Spleen (tissue), 11 donors: ENCODE measurements around the gene MYO1D. TPM values are rescaled to one million over a fixed set of nuclear protein-coding genes. Genes with fewer than 3 reads are reported as not detected.
"Not testable (repeated sequence)": the region's sequence is repeated elsewhere in the genome, so short reads cannot be mapped to it uniquely, and the experiment has no call there.

ENCODE experiments used
- DNase-seq: peaks from one replicate; pipeline ENCODE4 v3.0.0-alpha.2; 2020
- H3K27ac ChIP-seq, 8 donors: fragments of 200-600 bp; sonication (generic) in 7 of 8; 1 replicate in 4 of 8; 2 replicates in 4 of 8; pipeline versions ENCODE4 v1.5.0 to v1.8.0; 2016 to 2021; ENCODE audit warnings: inconsistent platforms in 4 of 8, mild to moderate bottlenecking in 4 of 8, moderate library complexity in 1 of 8
- H3K27me3 ChIP-seq, 7 donors: fragments of 200-600 bp; sonication (generic) in 6 of 7; replicated peaks in 1 of 7; 1 replicate in 4 of 7; 2 replicates in 3 of 7; pipeline versions ENCODE4 v1.5.0 to v1.8.0; 2016 to 2021; ENCODE audit warnings: inconsistent platforms in 3 of 7, mild to moderate bottlenecking in 1 of 7
- H3K36me3 ChIP-seq, 6 donors: fragments of 200-600 bp; sonication (generic) in 5 of 6; 1 replicate in 4 of 6; 2 replicates in 2 of 6; pipeline versions ENCODE4 v1.5.0 to v1.8.0; 2016 to 2021; ENCODE audit warnings: inconsistent platforms in 2 of 6
- H3K4me1 ChIP-seq, 6 donors: fragments of 200-600 bp; sonication (generic) in 5 of 6; 1 replicate in 3 of 6; 2 replicates in 3 of 6; pipeline versions ENCODE4 v1.5.0 to v1.8.0; 2016 to 2021; ENCODE audit warnings: inconsistent platforms in 3 of 6
- H3K4me3 ChIP-seq, 8 donors: fragments of 200-600 bp; sonication (generic) in 7 of 8; 1 replicate in 4 of 8; 2 replicates in 4 of 8; pipeline versions ENCODE4 v1.5.0 to v1.8.0; 2016 to 2021; ENCODE audit warnings: inconsistent platforms in 4 of 8, mild to moderate bottlenecking in 4 of 8, moderate library complexity in 2 of 8
- H3K9me3 ChIP-seq, 8 donors: fragments of 200-600 bp; sonication (generic) in 7 of 8; 1 replicate in 4 of 8; 2 replicates in 4 of 8; pipeline versions ENCODE4 v1.5.0 to v1.8.0; 2016 to 2021; ENCODE audit warnings: inconsistent platforms in 4 of 8
- CTCF ChIP-seq, 11 experiments: fragments of 200-600 bp in 7 of 11; fragments of 450-650 bp in 4 of 11; sonication (generic) in 4 of 11; IDR thresholded peaks in 8 of 11; conservative IDR thresholded peaks in 3 of 11; 1 replicate in 7 of 11; 2 replicates in 4 of 11; pipeline versions ENCODE4 v1.4.0 to v1.8.0; 2016 to 2021; ENCODE audit warnings: antibody characterized with exemption in 11 of 11, inconsistent platforms in 4 of 11, mild to moderate bottlenecking in 1 of 11
- POLR2A ChIP-seq, 3 donors: fragments of 450-650 bp; IDR thresholded peaks; one replicate each; pipeline ENCODE4 v1.5.1; 2017; ENCODE audit warnings: antibody characterized with exemption in 3 of 3, mild to moderate bottlenecking in 1 of 3
- POLR2AphosphoS5 ChIP-seq, 3 donors: sonication (generic); formaldehyde crosslinking; IDR thresholded peaks; one replicate each; pipeline ENCODE4 v1.5.1; 2017; ENCODE audit warnings: antibody characterized with exemption in 3 of 3
- WGBS, 5 donors: extraction: QIAGEN DNeasy Blood & Tissue Kit in 3 of 5; methylation state at CpG; one replicate each; pipeline versions ENCODE4 v1.1.5 to v1.1.7; 2013 to 2018; 5-methylcytosine and 5-hydroxymethylcytosine counted together
- intact Hi-C: fragments of 100-400 bp; cut with DNase I; formaldehyde crosslinking; loops from one replicate; pipeline ENCODE4 v1.15.0; 2023; ENCODE audit warnings: low total_unique reads
- polyA plus RNA-seq, 3 donors: library from polyadenylated mRNA; stranded (reverse); fragments of 200-250 nt; gene quantifications; one replicate each; pipeline ENCODE4 v1.2.1, GENCODE V29; 2013
- total RNA-seq, 7 donors: library from RNA; depleted of rRNA in 3 of 7; stranded (reverse); fragments of >200 nt in 3 of 7; fragmentation: NEBNext Ultra II Directional in 4 of 7; extraction: Animal tissue kit (Norgen Biotek cat#: 25700) in 4 of 7; gene quantifications; one replicate each; pipeline versions ENCODE4 v1.1.0 to v1.2.1, GENCODE V29; 2016 to 2021
- donor health status: healthy with polysubstance abuse.
- donor health status: DM: no; HTN: no; CAD: no; lungs with moderate emphysema.
- donor health status: DM: no; HTN: no; CAD: no.
- donor health status: Bipolar disorder and iron deficiency.
- donor health status: healthy.
- donor health status: DM: no; HTN: no; CAD: no.
- donor health status: DM: yes; HTN: yes; CAD: no.

Gene MYO1D
- total and polyA plus RNA-seq, 10 donors: 2.3 to 36.4 (median 23.4) TPM

- Histone ChIP-seq H3K9me3 (no peaks in the 10 kb centered on the region), H3K36me3 (no peaks in the 10 kb centered on the region), H3K4me3 (no peak overlapping the region), H3K4me1 (no peaks in the 10 kb centered on the region), H3K27me3 (no peaks in the 10 kb centered on the region), H3K27ac (no peak overlapping the region)
- no peak for DNase-seq
- TF ChIP-seq POLR2A (IDR thresholded peaks at IDR 0.05) (no peak), CTCF (IDR thresholded peaks at IDR 0.05 in 8 of 11, conservative IDR thresholded peaks at IDR 0.05 in 3 of 11) (no peak), POLR2AphosphoS5 (IDR thresholded peaks at IDR 0.05) (no peak)
- intact Hi-C loops: no loop called here
- 60 to 75% (median 66%) methylated on average over 2 of the region's 2 CpGs for WGBS, 5 donors
Measured at GRCh38 chr17:32896647-32897258, 19.8 kb upstream of the MYO1D start.

- intact Hi-C loops: no loop called here
- H3K4me3 ChIP-seq: no peak overlapping the region
- no peaks in the 10 kb centered on the region for H3K9me3 ChIP-seq
- WGBS, 5 donors: 61 to 76% (median 68%) methylated on average over 4 of the region's 4 CpGs
- no peaks in the 10 kb centered on the region for H3K27me3 ChIP-seq
- no peaks in the 10 kb centered on the region for H3K4me1 ChIP-seq
- no peak overlapping the region for H3K27ac ChIP-seq
- H3K36me3 ChIP-seq: no peaks in the 10 kb centered on the region
- no peak for DNase-seq
- TF ChIP-seq POLR2AphosphoS5 (IDR thresholded peaks at IDR 0.05) (no peak), POLR2A (IDR thresholded peaks at IDR 0.05) (no peak)
Measured at GRCh38 chr17:32894245-32894644, 17.3 kb upstream of the MYO1D start.

- H3K27ac ChIP-seq, DNase-seq, H3K9me3 ChIP-seq, H3K4me3 ChIP-seq, H3K4me1 ChIP-seq, intact Hi-C loops, H3K36me3 ChIP-seq: not testable (repeated sequence)
- H3K27me3 ChIP-seq: peaks cover 0 to 22% (median 0%) of the 10 kb centered on the region in 7 donors
- 61 to 88% (median 65%) methylated on average over 2 to 4 of the region's 14 CpGs; no CpG with 5 or more reads in 1 of the 5 donors for WGBS, 5 donors
Measured at GRCh38 chr17:32887410-32887809, 10.5 kb upstream of the MYO1D start.

GRCh38 chr17:32886951-32887350 lies 10.0 kb upstream of the MYO1D start:
- H3K4me1 ChIP-seq, H3K27ac ChIP-seq, H3K36me3 ChIP-seq, H3K4me3 ChIP-seq, intact Hi-C loops, DNase-seq, H3K9me3 ChIP-seq: not testable (repeated sequence)
- peaks cover 0 to 27% (median 0%) of the 10 kb centered on the region in 7 donors for H3K27me3 ChIP-seq
- 91 to 97% (median 95%) methylated on average over 6 to 9 of the region's 16 CpGs for WGBS, 5 donors

GRCh38 chr17:32882734-32883133 lies 5.8 kb upstream of the MYO1D start:
- TF ChIP-seq POLR2AphosphoS5 (IDR thresholded peaks at IDR 0.05) (no peak), POLR2A (IDR thresholded peaks at IDR 0.05) (no peak), CTCF (IDR thresholded peaks at IDR 0.05 in 8 of 11, conservative IDR thresholded peaks at IDR 0.05 in 3 of 11) (no peak)
- Histone ChIP-seq H3K36me3 (no peaks in the 10 kb centered on the region), H3K4me3 (no peak overlapping the region), H3K27ac (no peak overlapping the region), H3K27me3 (peaks cover 0 to 37% (median 0%) of the 10 kb centered on the region in 7 donors), H3K9me3 (no peaks in the 10 kb centered on the region), H3K4me1 (peaks cover 0 to 8% (median 3%) of the 10 kb centered on the region in 6 donors)
- 76 to 91% (median 80%) methylated on average over 4 of the region's 4 CpGs for WGBS, 5 donors
- intact Hi-C loops: no loop called here
- no peak for DNase-seq
